Endometrial microvascular endothelial cells (primary cell): ENCODE measurements around the gene GABRB3. TPM values are rescaled to one million over a fixed set of nuclear protein-coding genes. Genes with fewer than 3 reads are reported as not detected.

Experiments
- in situ Hi-C: cut with HindIII; loops from 2 replicates; pipeline ENCODE4 v1.10.0; 2017; ENCODE audit warnings: low sequenced_read_pairs, low pct_unique_long_range_greater_than_20kb; ENCODE audit errors: inconsistent ontology term
- total RNA-seq: library from RNA; depleted of rRNA; stranded (reverse); fragments of >200 nt; gene quantifications from one replicate; pipeline ENCODE4 v1.2.3, GENCODE V29; 2015; ENCODE audit errors: inconsistent ontology term

The GABRB3 gene
- total RNA-seq, 1 donor from 2014 or later: not detected

- in situ Hi-C loops: no loop called here
Measured at GRCh38 chr15:26504009-26504408, 268.9 kb downstream of the GABRB3 start.

Other genes with a start within 250 kb of the GABRB3 start
- not detected for gene GABRA5, start 94.0 kb upstream of the GABRB3 start, total RNA-seq
- gene GABRG3, start 198.1 kb upstream of the GABRB3 start, total RNA-seq: not detected